NAMALWA (cell line): ENCODE measurements around the gene EIF2S2.
"Not testable (repeated sequence)": the region's sequence is repeated elsewhere in the genome, so short reads cannot be mapped to it uniquely, and the experiment has no call there.

Source experiments
- DNase-seq: peaks from one replicate; pipeline ENCODE4 v3.0.0-alpha.2; 2015; ENCODE audit warnings: low spot score

The EIF2S2 gene

DNA sequence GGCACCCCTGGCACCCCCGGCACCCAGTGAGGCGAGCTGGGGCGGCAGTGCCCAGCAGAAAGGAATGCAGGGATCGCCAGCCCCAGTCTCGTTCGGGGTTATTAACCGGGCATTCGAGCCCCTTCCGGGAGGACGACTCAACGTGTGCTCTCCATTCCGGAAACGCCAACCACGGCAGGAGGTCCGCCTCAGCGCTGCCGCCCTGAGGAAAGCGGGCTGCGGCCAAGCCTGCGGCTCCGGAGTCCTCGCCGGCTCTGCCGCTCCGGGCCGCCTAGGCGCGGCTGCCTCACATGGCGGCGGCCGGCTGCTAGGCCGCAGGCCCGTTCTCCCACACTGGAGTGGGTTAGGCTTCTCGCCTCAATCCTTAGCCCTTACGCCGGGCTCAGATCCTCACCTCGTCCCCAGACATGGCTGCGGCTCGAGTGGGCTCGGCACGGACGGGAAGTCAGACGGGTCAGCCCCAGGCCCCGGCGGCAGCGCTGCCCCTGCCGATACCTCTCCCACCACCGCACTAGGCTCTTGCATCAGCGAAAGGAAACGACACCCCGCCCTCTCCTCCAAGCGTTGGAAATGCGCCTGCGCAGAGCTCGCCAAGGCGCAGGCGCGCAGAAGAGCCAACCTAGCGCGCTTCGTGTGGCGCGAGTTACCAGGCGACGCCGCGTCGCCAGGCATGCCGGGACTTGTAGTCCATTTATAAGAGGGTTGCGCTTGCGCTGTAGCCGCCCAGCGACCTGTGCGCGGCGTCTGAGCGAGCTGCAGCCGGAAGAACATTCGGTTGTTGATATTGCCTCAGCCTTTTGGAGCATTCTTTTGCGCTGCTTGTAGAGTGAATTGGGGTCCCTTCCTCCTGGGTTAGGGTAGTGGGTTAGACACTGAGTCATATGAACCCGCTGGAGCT lies at the start of gene EIF2S2:
TSS of gene EIF2S2 (minus strand) at position 542 of the 898 bp plus-strand sequence. CDS start at position 409, 133 bp downstream.
- DNase-seq, result peak; percentile 99

DNA sequence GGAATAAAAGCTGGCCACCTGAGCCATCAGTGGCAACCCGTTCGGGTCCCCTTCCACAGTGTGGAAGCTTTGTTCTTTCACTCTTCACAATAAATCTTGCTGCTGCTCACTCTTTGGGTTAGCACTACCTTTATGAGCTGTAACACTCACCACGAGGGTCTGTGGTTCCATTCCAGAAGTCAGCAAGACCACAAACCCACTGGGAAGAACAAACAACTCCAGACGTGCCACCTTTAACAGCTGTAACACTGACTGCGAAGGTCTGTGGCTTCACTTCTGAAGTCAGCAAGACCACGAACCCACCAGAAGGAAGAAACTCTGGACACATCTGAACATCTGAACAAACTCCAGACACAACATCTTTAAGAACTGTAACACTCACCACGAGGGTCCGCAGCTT lies 45.7 kb upstream of the EIF2S2 start:
- not testable (repeated sequence) for DNase-seq

- DNase-seq, result no peak
These were observed 43.8 kb upstream of the EIF2S2 start for GRCh38 chr20:34155836-34156235.

GRCh38 chr20:34153169-34153568 lies 41.1 kb upstream of the EIF2S2 start:
- not testable (repeated sequence) for DNase-seq

DNA sequence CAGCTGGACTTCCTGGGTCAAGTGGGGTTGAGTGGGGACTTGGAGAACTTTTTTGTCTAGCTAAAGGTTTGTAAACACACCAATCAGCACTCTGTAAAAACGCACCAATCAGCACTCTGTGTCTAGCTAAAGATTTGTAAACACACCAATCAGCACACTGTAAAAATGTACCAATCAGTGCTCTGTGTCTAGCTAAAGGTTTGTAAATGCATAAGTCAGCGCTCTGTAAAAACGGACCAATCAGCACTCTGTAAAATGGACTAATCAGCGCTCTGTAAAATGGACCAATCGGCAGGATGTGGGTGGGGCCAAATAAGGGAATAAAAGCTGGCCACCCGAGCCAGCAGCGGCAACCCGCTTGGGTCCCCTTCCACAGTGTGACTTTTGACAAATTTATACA lies 40.0 kb upstream of the EIF2S2 start:
- DNase-seq, result not testable (repeated sequence)

DNA sequence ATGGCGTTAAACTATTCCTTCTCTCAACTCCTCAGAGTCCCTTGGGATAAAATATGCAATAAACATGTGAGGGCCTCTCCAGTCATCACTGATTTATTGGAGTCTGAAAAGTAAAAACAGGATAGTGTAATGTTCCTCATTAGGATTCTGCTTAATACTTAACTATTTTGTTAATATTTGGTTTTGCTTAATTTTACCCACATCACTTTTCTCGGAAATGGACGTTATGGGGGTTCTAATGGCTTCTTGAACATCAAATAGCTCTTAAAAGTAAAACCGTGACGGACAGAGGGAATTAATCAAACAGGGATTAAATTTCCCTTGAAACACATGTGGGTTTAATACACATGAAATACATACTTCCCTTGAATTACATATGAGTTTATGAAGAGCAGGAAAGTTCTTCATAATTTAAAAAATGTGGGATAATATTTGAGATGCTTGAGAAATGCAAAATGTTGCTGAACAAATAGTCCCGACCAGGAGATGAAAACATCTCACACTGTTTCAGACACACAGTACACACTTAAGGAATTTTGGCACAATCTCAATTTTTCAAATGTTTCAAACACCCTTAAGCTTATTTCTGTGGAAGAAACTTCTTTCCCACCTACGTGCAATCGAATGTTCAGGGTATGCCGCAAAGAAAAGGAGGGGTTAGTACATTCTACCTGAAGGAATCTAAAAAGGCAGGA lies 38.4 kb upstream of the EIF2S2 start:
- DNase-seq, result no peak

GRCh38 chr20:34145280-34145819 lies 33.3 kb upstream of the EIF2S2 start:
- DNase-seq, result no peak

DNA sequence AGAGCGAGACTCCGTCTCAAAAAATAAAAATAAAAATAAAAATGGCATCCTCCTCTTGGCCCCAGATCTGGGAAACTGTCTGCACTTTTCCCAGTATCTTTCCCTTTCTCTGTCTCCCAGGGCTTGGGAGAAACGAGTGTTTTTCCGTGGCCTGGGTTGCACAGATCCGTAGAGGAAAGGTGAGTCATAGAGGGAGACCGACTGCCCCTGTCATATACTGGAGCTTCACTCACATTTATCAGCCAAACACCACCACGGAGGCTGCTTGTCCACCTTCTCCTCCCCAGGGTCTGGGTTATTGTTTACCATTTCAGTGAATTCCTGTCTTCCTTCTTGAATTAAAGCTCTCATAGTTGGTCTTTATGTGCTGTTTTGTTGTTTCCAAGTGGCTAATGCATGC lies 31.9 kb upstream of the EIF2S2 start:
- DNase-seq, result no peak

- no peak for DNase-seq
These were observed 30.1 kb upstream of the EIF2S2 start for GRCh38 chr20:34142121-34142520.

GRCh38 chr20:34141293-34141692 lies 29.2 kb upstream of the EIF2S2 start:
- no peak for DNase-seq

DNA sequence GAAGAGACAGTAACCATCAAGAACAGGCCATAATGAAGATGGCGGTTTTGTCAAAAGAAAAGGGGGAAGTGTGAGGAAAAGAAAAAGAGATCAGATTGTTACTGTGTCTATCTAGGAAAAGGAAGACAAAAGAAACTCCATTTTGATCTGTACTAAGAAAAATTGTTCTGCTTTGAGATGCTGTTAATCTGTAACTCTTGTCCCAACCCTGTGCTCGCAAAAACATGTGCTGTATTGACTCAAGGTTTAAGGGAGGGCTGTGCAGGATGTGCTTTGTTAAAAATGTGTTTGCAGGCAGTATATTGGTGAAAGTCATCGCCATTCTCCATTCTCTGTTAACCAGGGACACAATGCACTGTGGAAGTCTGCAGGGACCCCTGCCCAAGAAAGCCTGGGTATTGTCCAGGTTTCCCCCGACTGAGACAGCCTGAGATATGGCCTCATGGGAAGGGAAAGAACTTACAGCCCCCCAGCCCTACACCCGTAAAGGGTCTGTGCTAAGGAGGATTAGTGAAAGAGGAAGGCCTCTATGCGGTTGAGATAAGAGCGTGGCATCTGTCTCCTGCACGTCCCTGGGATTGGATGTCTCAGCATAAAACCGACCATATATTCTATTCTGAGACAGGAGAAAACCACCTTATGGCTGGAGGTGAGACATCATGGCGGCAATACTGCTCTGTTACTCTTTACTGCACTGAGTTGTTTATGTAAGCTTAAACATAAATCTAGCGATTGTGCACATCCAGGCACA lies 23.7 kb upstream of the EIF2S2 start:
- DNase-seq, result not testable (repeated sequence)

DNA sequence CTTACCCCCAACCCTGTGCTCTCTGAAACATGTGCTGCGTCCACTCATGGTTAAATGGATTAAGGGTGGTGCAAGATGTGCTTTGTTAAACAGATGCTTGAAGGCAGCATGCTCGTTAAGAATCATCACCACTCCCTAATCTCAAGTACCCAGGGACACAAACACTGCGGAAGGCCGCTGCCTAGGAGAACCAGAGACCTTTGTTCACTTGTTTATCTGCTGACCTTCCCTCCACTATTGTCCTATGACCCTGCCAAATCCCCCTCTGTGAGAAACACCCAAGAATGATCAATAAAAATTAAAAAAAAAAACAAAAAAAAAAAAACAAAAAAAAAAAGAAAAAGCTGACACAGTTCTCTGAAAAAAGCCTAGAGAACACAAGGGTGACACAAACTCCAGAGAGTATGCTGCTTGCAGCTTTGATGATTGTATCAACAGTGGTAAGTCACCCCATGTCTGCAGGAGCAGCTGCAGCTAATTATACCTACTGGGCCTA lies 21.4 kb upstream of the EIF2S2 start:
- not testable (repeated sequence) for DNase-seq

DNA sequence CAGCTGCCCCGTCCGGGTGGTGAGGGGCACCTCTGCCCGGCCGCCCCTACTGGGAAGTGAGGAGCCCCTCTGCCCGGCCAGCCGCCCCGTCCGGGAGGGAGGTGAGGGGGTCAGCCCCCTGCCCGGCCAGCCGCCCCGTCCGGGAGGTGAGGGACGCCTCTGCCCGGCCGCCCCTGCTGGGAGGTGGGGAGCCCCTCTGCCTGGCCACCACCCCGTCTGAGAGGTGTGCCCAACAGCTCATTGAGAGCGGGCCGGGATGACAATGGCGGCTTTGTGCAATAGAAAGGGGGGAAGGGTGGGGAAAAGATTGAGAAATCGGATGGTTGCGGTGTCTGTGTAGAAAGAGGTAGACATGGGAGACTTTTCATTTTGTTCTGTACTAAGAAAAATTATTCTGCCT lies 20.9 kb upstream of the EIF2S2 start:
- not testable (repeated sequence) for DNase-seq

DNA sequence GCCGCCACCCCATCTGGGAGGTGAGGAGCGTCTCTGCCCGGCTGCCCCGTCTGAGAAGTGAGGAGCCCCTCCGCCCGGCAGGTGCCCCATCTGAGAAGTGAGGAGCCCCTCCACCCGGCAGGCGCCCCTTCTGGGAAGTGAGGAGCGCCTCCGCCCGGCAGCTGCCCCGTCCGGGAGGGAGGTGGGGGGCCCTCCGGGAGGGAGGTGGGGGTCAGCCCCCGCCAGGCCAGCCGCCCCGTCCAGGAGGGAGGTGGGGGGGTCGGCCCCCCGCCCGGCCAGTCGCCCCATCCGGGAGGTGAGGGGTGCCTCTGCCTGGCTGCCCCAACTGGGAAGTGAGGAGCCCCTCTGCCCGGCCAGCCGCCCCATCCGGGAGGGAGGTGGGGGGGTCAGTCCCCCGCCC lies 20.4 kb upstream of the EIF2S2 start:
- DNase-seq, result not testable (repeated sequence)

DNA sequence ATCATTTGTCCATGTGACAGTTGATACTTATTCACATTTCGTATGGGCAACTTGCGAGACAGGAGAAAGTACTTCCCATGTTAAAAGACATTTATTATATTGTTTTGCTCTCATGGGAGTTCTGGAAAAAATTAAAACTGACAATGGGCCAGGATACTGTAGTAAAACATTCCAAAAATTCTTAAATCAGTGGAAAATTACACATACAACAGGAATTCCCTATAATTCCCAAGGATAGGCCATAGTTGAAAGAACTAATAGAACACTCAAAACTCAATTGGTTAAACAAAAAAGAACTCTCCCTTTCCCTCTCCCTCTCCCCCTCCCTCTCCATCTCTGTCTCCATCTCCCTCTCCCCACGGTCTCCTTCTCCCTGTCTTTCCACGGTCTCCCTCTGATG lies 19.4 kb upstream of the EIF2S2 start:
- no peak for DNase-seq

- DNase-seq, result peak; percentile 89
These were observed 17.6 kb upstream of the EIF2S2 start for GRCh38 chr20:34129518-34130162.

- no peak for DNase-seq
These were observed 15.7 kb upstream of the EIF2S2 start for GRCh38 chr20:34127792-34128191.

DNA sequence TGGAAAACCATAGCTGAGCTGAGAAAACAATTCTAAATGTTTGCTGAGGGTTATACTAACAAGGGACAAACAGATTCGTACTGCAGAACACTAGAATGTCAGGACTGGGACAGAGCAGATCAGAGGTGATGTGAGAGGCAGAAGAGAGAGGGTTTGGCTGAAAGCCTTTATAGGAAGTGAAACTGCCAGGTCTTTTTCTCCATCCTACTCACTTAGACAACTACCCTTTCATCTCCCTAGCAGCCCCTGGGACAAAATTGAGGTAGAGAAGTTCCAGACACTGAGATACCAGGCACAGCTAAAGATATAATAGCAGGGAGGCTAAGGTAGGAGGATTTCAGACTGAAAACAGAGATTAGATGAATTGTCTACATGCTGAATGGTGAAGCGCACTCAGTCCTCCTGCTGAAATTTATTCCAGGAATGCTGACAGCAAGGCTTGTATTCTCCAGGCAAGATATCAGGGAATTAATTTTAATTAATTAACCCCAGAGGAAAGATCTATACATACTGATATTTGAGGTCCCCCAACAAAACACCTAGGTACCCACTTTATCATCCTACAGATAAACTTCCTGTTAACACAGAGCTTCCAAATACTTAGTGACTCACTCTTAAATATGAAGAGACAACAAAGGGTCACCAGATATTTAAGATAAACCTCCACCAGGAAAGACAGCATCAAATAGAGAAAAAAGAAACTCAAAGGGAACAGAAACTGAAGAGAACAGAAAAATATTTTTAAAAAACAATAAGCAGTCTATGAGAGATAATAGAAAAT lies 12.6 kb upstream of the EIF2S2 start:
- DNase-seq, result peak; percentile 61

DNA sequence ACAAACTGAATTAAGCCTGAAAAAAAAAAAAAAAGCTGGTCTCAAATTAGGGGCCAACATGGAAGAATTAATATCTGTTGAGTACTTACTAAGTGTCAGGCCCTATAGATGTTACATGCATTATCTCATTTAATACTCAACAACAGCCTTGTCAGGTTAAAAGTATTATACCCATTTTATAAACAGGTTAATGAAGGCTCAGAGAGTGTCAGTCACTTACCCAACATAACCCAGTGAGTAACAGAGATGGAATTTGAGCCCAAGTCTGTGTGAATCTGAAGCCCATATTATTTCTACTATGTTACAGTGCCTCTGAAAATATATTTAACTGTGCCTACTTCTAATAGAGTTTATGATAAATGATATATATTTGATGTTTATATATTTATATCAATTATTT lies 11.3 kb upstream of the EIF2S2 start:
- no peak for DNase-seq

- DNase-seq, result no peak
These were observed 10.4 kb upstream of the EIF2S2 start for GRCh38 chr20:34122274-34122980.
